ENCODE measurements around the gene WFDC2.

DNA sequence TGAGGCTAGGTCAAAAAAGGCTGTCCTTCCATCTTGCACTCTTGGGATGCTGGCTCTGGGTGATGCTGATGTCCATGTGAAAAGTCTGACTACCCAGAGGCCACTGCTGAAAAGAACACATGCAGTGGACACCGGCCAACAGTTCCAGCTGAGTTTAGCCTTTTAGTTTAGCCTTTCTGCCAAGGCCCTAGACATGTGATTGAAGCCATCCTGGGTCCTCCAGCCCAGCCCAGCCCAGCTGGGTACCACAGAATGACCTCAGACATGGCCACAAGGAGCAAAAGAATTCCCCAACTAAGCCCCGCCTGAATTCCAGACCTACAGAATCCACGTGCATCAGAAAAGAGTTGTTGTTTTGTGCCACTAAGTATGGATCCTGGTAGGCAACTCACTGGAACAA is 36.2 kb upstream of the WFDC2 start:
- TF ChIP-seq, protein P1, sequence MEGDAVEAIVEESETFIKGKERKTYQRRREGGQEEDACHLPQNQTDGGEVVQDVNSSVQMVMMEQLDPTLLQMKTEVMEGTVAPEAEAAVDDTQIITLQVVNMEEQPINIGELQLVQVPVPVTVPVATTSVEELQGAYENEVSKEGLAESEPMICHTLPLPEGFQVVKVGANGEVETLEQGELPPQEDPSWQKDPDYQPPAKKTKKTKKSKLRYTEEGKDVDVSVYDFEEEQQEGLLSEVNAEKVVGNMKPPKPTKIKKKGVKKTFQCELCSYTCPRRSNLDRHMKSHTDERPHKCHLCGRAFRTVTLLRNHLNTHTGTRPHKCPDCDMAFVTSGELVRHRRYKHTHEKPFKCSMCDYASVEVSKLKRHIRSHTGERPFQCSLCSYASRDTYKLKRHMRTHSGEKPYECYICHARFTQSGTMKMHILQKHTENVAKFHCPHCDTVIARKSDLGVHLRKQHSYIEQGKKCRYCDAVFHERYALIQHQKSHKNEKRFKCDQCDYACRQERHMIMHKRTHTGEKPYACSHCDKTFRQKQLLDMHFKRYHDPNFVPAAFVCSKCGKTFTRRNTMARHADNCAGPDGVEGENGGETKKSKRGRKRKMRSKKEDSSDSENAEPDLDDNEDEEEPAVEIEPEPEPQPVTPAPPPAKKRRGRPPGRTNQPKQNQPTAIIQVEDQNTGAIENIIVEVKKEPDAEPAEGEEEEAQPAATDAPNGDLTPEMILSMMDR (IDR thresholded peaks at IDR 0.05; ENCODE audit: insufficient read depth, low read depth, low read length) = no peak
- TF ChIP-seq EZH2 (IDR thresholded peaks at IDR 0.05; ENCODE audit: insufficient read depth, low read length) = no peak

All from astrocyte (in vitro differentiated cells and primary cell).